SJCRH30 (cell line): ENCODE measurements around the gene HAGH. TPM values are rescaled to one million over a fixed set of nuclear protein-coding genes. Genes with fewer than 3 reads are reported as not detected.

Experiments
- DNase-seq, 2 experiments: peaks; one replicate each; pipeline ENCODE4 v3.0.0-alpha.2; 2015 to 2020
- H3K27ac ChIP-seq: fragments of 250-450 bp; sonication (Bioruptor Pico); 2 replicates; pipeline ENCODE4 v1.5.1; 2020; ENCODE audit warnings: mild to moderate bottlenecking, moderate library complexity
- H3K27me3 ChIP-seq: fragments of 250-450 bp; sonication (Bioruptor Pico); 2 replicates; pipeline ENCODE4 v1.5.1; 2020; ENCODE audit warnings: mild to moderate bottlenecking, moderate library complexity
- H3K36me3 ChIP-seq: fragments of 250-450 bp; sonication (Bioruptor Pico); 2 replicates; pipeline ENCODE4 v1.5.1; 2020; ENCODE audit warnings: mild to moderate bottlenecking, moderate library complexity
- H3K4me1 ChIP-seq: fragments of 250-450 bp; sonication (Bioruptor Pico); 2 replicates; pipeline ENCODE4 v1.5.1; 2020; ENCODE audit warnings: mild to moderate bottlenecking, moderate library complexity
- H3K4me3 ChIP-seq: fragments of 250-450 bp; sonication (Bioruptor Pico); 2 replicates; pipeline ENCODE4 v1.5.1; 2020; ENCODE audit warnings: mild to moderate bottlenecking, moderate library complexity
- H3K9me3 ChIP-seq: fragments of 250-450 bp; sonication (Bioruptor Pico); replicated peaks from 2 replicates; pipeline ENCODE4 v1.5.1; 2020; ENCODE audit warnings: mild to moderate bottlenecking, moderate library complexity
- total RNA-seq: library from RNA; depleted of rRNA; stranded (reverse); fragments of >200 nt; shearing (Covaris generic); gene quantifications from 2 replicates; pipeline ENCODE4 v1.2.3, GENCODE V29; 2014; rRNA removed

Gene HAGH
- total RNA-seq, 1 experiment from 2014 or later = 14.6 TPM

DNA sequence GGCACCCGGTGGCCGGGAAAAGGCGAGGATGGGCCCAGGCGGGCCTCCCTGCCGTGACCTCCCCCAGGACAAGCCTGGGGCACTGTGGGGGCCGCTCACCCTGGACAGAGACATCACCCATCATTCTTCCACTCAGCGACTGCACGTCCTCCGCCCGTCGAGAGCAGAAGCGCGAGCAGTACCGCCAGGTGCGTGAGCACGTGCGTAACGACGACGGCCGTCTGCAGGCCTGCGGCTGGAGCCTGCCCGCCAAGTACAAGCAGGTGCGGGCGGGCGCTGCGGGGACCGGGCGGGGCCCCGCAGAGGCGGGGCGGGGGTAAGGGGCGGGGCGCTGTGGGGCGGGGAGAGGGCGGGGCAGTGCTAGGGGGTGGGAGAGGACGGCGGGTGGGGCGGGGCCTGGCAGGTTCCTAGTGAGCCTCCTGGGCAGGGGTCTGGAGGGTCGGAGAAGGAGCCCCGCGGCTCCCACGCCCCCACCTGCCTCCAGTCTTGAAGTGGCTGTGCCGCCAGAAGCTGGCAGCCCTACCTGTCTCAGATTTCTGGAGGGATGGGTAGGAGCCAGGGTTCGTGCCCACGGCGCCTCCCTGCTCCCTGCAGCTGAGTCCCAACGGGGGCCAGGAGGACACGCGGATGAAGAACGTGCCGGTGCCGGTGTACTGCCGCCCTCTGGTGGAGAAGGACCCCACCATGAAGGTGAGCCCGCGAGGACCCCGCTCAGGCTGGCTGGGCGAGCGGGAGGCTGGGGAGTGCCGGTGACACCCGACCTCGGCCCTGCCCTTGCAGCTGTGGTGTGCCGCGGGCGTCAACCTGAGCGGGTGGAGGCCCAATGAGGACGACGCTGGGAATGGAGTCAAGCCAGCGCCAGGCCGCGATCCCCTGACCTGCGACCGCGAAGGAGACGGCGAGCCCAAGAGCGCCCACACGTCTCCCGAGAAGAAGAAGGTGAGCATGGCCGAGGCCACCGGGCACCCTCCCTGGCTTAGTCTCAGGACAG is 62.8 kb downstream of the HAGH start:
- DNase-seq = no peak
- Histone ChIP-seq H3K27me3 (no peaks in the 10 kb centered on the region), H3K27ac (no peak overlapping the region), H3K4me3 (no peak overlapping the region), H3K4me1 (no peaks in the 10 kb centered on the region), H3K9me3 (no peaks in the 10 kb centered on the region), H3K36me3 (peaks cover 6% of the 10 kb centered on the region)

DNA sequence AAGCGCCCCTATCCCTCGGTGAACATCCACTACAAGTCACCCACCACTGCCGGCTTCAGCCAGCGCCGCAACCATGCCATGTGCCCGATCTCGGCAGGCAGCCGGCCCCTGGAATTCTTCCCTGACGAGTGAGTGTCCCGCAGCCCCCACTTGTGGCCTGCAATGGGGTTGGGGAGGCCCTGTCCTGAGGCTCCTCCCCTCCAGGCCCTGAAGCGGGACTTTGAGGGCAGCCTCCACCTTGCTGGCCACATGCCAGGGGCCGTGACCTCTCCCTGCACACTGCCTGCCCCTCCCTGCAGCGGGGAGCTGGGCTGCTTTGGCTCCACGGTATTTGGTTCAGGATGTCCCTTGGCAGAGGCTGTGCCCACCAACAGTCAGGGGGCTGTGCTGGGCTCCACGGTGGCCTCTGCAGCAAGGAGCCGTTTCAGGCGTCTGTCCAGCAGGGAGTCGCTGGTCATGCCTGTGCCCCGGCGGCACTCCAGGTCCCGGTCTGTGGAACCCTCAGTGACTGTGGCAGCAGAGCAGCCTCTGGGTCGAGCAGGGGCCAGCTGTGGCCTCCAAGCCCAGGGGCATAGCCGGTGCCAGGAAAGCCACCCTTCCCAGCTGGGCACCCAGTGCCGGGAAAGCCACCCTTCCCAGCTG is 63.6 kb downstream of the HAGH start:
- Histone ChIP-seq H3K36me3 (peaks cover 6% of the 10 kb centered on the region), H3K27ac (no peak overlapping the region)
- no peak for DNase-seq

DNA sequence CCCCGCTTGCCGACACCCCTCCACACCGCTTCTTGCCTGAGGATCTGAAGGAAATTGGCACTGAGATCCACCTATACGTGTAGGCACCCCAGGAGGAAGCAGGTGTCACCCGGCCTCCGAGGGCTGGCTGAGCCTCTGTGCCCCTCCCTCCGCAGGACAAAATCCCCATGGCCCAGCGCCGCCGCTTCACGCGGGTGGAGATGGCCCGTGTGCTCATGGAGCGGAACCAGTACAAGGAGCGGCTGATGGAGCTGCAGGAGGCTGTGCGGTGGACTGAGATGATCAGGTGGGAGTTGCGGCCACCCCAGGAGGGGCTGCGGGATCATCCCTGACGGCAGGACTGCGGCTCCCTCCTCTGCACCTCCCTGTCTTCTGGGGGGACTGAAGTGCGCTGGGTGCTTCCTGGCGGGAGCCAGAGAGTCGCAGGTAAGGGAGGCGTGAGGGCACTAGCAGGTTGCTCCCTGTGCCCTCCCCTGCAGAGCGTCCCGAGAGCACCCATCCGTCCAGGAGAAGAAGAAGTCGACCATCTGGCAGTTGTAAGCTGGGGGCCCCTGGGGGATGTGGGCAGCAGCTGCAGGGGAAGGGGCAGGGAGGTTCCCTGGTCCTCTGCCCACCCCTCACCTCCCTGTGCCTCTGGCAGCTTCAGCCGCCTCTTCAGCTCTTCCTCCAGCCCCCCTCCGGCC is 64.3 kb downstream of the HAGH start:
- Histone ChIP-seq H3K4me3 (no peak overlapping the region), H3K27ac (no peak overlapping the region), H3K9me3 (no peaks in the 10 kb centered on the region), H3K4me1 (no peaks in the 10 kb centered on the region), H3K36me3 (peaks cover 6% of the 10 kb centered on the region), H3K27me3 (no peaks in the 10 kb centered on the region)
- DNase-seq = no peak

More for the DNA sequence above, 63.6 kb downstream of the HAGH start:
- Histone ChIP-seq H3K4me1 (no peaks in the 10 kb centered on the region), H3K4me3 (no peak overlapping the region), H3K9me3 (no peaks in the 10 kb centered on the region), H3K27me3 (no peaks in the 10 kb centered on the region)

- Histone ChIP-seq H3K27me3 (no peaks in the 10 kb centered on the region), H3K36me3 (peaks cover 6% of the 10 kb centered on the region), H3K27ac (no peak overlapping the region), H3K4me1 (no peaks in the 10 kb centered on the region), H3K9me3 (no peaks in the 10 kb centered on the region), H3K4me3 (no peak overlapping the region)
- DNase-seq = no peak
Measured at GRCh38 chr16:1761751-1762150, 64.9 kb downstream of the HAGH start.

DNA sequence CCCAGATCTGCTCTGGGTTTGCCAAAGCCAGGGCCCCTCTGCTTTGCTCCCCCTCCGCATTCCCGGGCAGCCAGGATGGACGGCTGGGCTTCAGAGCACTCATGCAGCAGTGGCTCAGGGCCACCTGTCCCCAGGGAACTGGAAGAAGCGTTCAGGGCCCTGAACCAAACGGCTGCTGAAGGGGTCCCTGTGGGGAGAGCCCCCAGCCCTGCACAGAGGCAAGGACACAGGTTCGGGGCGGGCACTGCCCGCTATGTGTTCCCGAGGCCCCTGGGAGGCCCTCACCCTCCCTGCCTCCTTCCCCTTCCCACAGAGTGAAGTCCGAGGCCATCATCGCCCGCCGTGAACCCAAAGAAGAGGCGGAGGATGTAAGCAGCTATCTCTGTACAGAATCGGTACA is 65.7 kb downstream of the HAGH start:
- H3K27ac ChIP-seq = no peak overlapping the region
- peaks cover 6% of the 10 kb centered on the region for H3K36me3 ChIP-seq
- H3K4me3 ChIP-seq = no peak overlapping the region
- H3K4me1 ChIP-seq = no peaks in the 10 kb centered on the region
- no peaks in the 10 kb centered on the region for H3K9me3 ChIP-seq
- H3K27me3 ChIP-seq = no peaks in the 10 kb centered on the region
- no peak for DNase-seq

DNA sequence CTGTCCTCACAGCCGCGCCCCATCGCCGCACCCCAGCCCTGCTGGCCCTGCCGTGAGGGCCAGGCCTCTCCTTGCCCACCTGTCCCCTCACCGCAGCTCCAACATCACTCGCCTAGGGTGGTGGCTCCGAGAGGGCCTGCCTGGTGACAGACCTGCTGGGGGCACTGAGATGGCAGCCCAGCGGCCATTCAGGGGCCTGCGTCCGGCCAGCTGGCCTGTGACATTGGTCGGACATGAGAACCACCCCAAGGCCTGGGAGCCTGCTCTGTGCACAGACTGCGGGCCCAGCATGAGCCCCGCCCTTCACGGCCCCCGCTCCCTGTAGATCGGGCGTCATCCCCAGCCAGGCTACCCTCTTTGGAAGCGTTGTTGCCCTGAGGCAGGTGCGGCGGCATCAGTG is 67.1 kb downstream of the HAGH start:
- DNase-seq = no peak
- Histone ChIP-seq H3K27me3 (no peaks in the 10 kb centered on the region), H3K4me1 (no peaks in the 10 kb centered on the region), H3K27ac (no peak overlapping the region), H3K36me3 (peaks cover 11% of the 10 kb centered on the region), H3K4me3 (no peak overlapping the region), H3K9me3 (no peaks in the 10 kb centered on the region)

DNA sequence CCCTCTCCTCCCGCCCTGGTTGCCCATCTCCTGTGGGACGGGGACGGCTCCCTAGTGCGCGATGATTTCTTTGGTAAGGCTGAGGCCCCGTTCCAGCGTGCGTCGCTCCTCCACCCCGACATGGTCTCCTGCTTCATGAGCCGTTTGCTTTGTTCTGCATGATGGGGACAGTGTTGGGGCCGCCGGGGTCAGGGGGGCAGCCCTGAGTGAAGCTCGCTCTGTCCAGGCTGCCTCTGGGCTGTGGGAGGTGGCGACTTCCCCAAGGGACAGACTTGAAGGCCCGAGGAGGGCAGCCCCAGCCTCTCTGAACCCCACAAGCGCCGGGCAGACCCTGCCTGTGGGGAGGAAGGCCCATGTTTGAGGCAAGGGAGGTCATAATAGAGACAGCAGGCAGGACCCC is 67.7 kb downstream of the HAGH start:
- DNase-seq = no peak
- H3K27ac ChIP-seq = no peak overlapping the region
- no peaks in the 10 kb centered on the region for H3K9me3 ChIP-seq
- peaks cover 11% of the 10 kb centered on the region for H3K36me3 ChIP-seq
- no peaks in the 10 kb centered on the region for H3K4me1 ChIP-seq
- no peak overlapping the region for H3K4me3 ChIP-seq
- H3K27me3 ChIP-seq = no peaks in the 10 kb centered on the region

GRCh38 chr16:1757714-1758461 is 68.7 kb downstream of the HAGH start:
- Histone ChIP-seq H3K27ac (no peak overlapping the region), H3K27me3 (no peaks in the 10 kb centered on the region), H3K36me3 (peaks cover 14% of the 10 kb centered on the region)

More at GRCh38 chr16:1757714-1758461, 68.7 kb downstream of the HAGH start:
- no peaks in the 10 kb centered on the region for H3K9me3 ChIP-seq
- no peaks in the 10 kb centered on the region for H3K4me1 ChIP-seq
- no peak for DNase-seq
- H3K4me3 ChIP-seq = no peak overlapping the region

Other genes with a start within 250 kb of the HAGH start
- gene IFT140, start 214.8 kb downstream of the HAGH start, total RNA-seq = 4.4 and 6.5 TPM in 2 replicates
- 9.5 and 12.6 TPM in 2 replicates for gene CRAMP1, start 214.5 kb downstream of the HAGH start, total RNA-seq
- gene JPT2, start 148.5 kb downstream of the HAGH start, total RNA-seq = 83.4 and 87.4 TPM in 2 replicates
- gene MAPK8IP3, start 120.6 kb downstream of the HAGH start, total RNA-seq = 24.7 and 34.7 TPM in 2 replicates
- 1.2 and 1.6 TPM in 2 replicates for gene NME3, start 55.3 kb downstream of the HAGH start, total RNA-seq
- 3.6 and 5.2 TPM in 2 replicates for gene EME2, start 54.0 kb downstream of the HAGH start, total RNA-seq
- 55.3 and 60.7 TPM in 2 replicates for gene MRPS34, start 53.7 kb downstream of the HAGH start, total RNA-seq
- 9.6 and 12.4 TPM in 2 replicates for gene SPSB3, start 44.3 kb downstream of the HAGH start, total RNA-seq
- gene NUBP2, start 43.9 kb downstream of the HAGH start, total RNA-seq = 45.0 and 55.3 TPM in 2 replicates
- gene IGFALS, start 33.1 kb downstream of the HAGH start, total RNA-seq = not detected in 2 replicates
- 16.2 and 19.5 TPM in 2 replicates for gene FAHD1, start 381 bp upstream of the HAGH start, total RNA-seq
- gene MEIOB, start 45.3 kb upstream of the HAGH start, total RNA-seq = not detected in 2 replicates
- not detected in 2 replicates for gene HS3ST6, start 91.6 kb upstream of the HAGH start, total RNA-seq
- gene MSRB1, start 116.4 kb upstream of the HAGH start, total RNA-seq = 16.0 and 18.7 TPM in 2 replicates
- 0.32 and 0.56 TPM in 2 replicates for gene RPL3L, start 127.9 kb upstream of the HAGH start, total RNA-seq
- 157 and 169 TPM in 2 replicates for gene NDUFB10, start 132.7 kb upstream of the HAGH start, total RNA-seq
- 4,297 and 4,417 TPM in 2 replicates for gene RPS2, start 138.0 kb upstream of the HAGH start, total RNA-seq
- gene RNF151, start 140.0 kb upstream of the HAGH start, total RNA-seq = not detected in 2 replicates
- 30.6 and 31.8 TPM in 2 replicates for gene TBL3, start 145.2 kb upstream of the HAGH start, total RNA-seq
- gene NOXO1, start 154.6 kb upstream of the HAGH start, total RNA-seq = 0.43 TPM in 1 of 2 replicates, not detected in the other
- 20.6 and 32.2 TPM in 2 replicates for gene GFER, start 157.4 kb upstream of the HAGH start, total RNA-seq
- 0.73 and 0.81 TPM in 2 replicates for gene SYNGR3, start 163.1 kb upstream of the HAGH start, total RNA-seq
- 22.9 and 25.6 TPM in 2 replicates for gene ZNF598, start 183.0 kb upstream of the HAGH start, total RNA-seq
- gene NPW, start 193.0 kb upstream of the HAGH start, total RNA-seq = 1.6 TPM in 2 replicates
- 6.4 and 8.0 TPM in 2 replicates for gene NHERF2, start 200.1 kb upstream of the HAGH start, total RNA-seq
- gene NTHL1, start 221.0 kb upstream of the HAGH start, total RNA-seq = 16.6 and 17.5 TPM in 2 replicates
- gene TSC2, start 221.2 kb upstream of the HAGH start, total RNA-seq = 32.0 and 37.1 TPM in 2 replicates